H1 (cell line): ENCODE measurements around the gene HES5. TPM values are rescaled to one million over a fixed set of nuclear protein-coding genes. Genes with fewer than 3 reads are reported as not detected.

ENCODE experiments used
- CTCF ChIA-PET: fragments of 300-600 bp; sonication (Branson Sonifier 250); formaldehyde crosslinking; loops from one replicate; lab custom pipeline; 2021; ENCODE audit not compliant: partially characterized antibody; lab: Charles Lee
- POLR2A ChIA-PET: fragments of 300-600 bp; sonication (Branson Sonifier 250); formaldehyde crosslinking; loops from one replicate; lab custom pipeline; 2021; ENCODE audit warnings: inconsistent platforms; ENCODE audit not compliant: partially characterized antibody; lab: Charles Lee
- DNase-seq, 2 experiments: peaks; one replicate each; pipeline versions ENCODE4 v3.0.0 to v3.0.0-alpha.2; 2010 to 2022; ENCODE audit warnings: low spot score in 2 of 2, low read depth in 1 of 2, mixed read lengths in 1 of 2
- FAIRE-seq: peaks from 2 replicates; lab custom pipeline; 2011; peaks lifted over from hg19 to GRCh38; lab: Jason Lieb, UNC
- H2AFZ ChIP-seq: 2 replicates; pipeline ENCODE4 v1.8.1; 2012; ENCODE audit warnings: low read length, inconsistent platforms
- H2AK5ac ChIP-seq: 2 replicates; pipeline ENCODE4 v1.6.1; 2013; ENCODE audit warnings: low read depth, low read length
- H2BK120ac ChIP-seq: replicated peaks from 2 replicates; pipeline ENCODE3; 2013; ENCODE audit warnings: low read depth, low read length, inconsistent platforms
- H2BK12ac ChIP-seq: 2 replicates; pipeline ENCODE4 v1.6.1; 2013; ENCODE audit warnings: low read depth, low read length
- H2BK15ac ChIP-seq: 2 replicates; pipeline ENCODE4 v1.6.1; 2013; ENCODE audit warnings: low read length
- H2BK20ac ChIP-seq: 2 replicates; pipeline ENCODE4 v1.6.1; 2013; ENCODE audit warnings: low read length
- H2BK5ac ChIP-seq: 2 replicates; pipeline ENCODE4 v1.6.1; 2013; ENCODE audit warnings: low read depth, low read length
- H3K14ac ChIP-seq: 2 replicates; pipeline ENCODE4 v1.6.1; 2013; ENCODE audit warnings: inconsistent platforms; ENCODE audit not compliant: insufficient read length
- H3K18ac ChIP-seq: 2 replicates; pipeline ENCODE4 v1.6.1; 2013; ENCODE audit warnings: low read length; ENCODE audit errors: extremely low read depth
- H3K23ac ChIP-seq: 2 replicates; pipeline ENCODE4 v1.6.1; 2013; ENCODE audit warnings: inconsistent platforms; ENCODE audit not compliant: insufficient read length
- H3K23me2 ChIP-seq: 2 replicates; pipeline ENCODE4 v1.6.1; 2013; ENCODE audit warnings: low read depth, low read length
- H3K27ac ChIP-seq: 2 replicates; pipeline ENCODE4 v1.6.1; 2011; ENCODE audit warnings: low read depth, low read length, inconsistent platforms
- H3K27me3 ChIP-seq, 4 experiments: replicated peaks in 1 of 4; 1 replicate in 1 of 4; 2 replicates in 3 of 4; pipeline versions ENCODE4 v1.6.1 to v1.8.1; 2011 to 2013; ENCODE audit warnings: low read length in 3 of 4, mild to moderate bottlenecking in 3 of 4, inconsistent platforms in 2 of 4, mixed read lengths in 2 of 4, moderate library complexity in 1 of 4; ENCODE audit not compliant: control insufficient read depth in 3 of 4, insufficient read depth in 3 of 4; ENCODE audit errors: extremely low read depth in 1 of 4
- H3K36me3 ChIP-seq, 4 experiments: 2 replicates each; pipeline versions ENCODE4 v1.6.1 to v1.8.1; 2011 to 2013; ENCODE audit warnings: mild to moderate bottlenecking in 4 of 4, low read length in 3 of 4, moderate library complexity in 2 of 4, control low read depth in 1 of 4, inconsistent platforms in 1 of 4; ENCODE audit not compliant: insufficient read depth in 4 of 4, control insufficient read depth in 2 of 4
- H3K4ac ChIP-seq: replicated peaks from 2 replicates; pipeline ENCODE3; 2013; ENCODE audit warnings: low read length, low read depth, mixed read lengths, inconsistent platforms; ENCODE audit not compliant: insufficient read length
- H3K4me1 ChIP-seq, 4 experiments: replicated peaks in 1 of 4; 1 replicate in 1 of 4; 2 replicates in 3 of 4; pipeline versions ENCODE4 v1.6.1 to v1.8.1; 2011 to 2013; ENCODE audit warnings: low read length in 3 of 4, inconsistent platforms in 2 of 4, mixed read lengths in 1 of 4; ENCODE audit not compliant: insufficient read depth in 4 of 4, control insufficient read depth in 3 of 4
- H3K4me2 ChIP-seq, 2 experiments: 2 replicates each; pipeline versions ENCODE4 v1.6.1 to v1.8.1; 2011 to 2013; ENCODE audit warnings: low read depth in 2 of 2, low read length in 2 of 2, control low read depth in 1 of 2, inconsistent platforms in 1 of 2, mild to moderate bottlenecking in 1 of 2; ENCODE audit not compliant: insufficient read depth in 1 of 2
- H3K4me3 ChIP-seq, 4 experiments: fragments of 200-600, 300-600 bp in 1 of 4; sonication (generic), shearing (Covaris generic), sonication (Bioruptor Twin) in 1 of 4; 2 replicates each; pipeline versions ENCODE4 v1.5.1 to v1.8.1; 2011 to 2016; ENCODE audit warnings: low read length in 4 of 4, low read depth in 3 of 4, control low read depth in 2 of 4, inconsistent platforms in 2 of 4, mild to moderate bottlenecking in 2 of 4, mixed read lengths in 1 of 4, moderate library complexity in 1 of 4; ENCODE audit not compliant: insufficient read depth in 2 of 4; ENCODE audit errors: extremely low read depth in 1 of 4
- H3K56ac ChIP-seq: replicated peaks from 2 replicates; pipeline ENCODE3; 2013; ENCODE audit warnings: low read depth, mild to moderate bottlenecking, mixed read lengths, low read length, inconsistent platforms; ENCODE audit not compliant: insufficient read length
- H3K79me1 ChIP-seq: 2 replicates; pipeline ENCODE4 v1.6.1; 2013; ENCODE audit warnings: low read depth, low read length, control low read depth
- H3K79me2 ChIP-seq, 2 experiments: 2 replicates each; pipeline versions ENCODE4 v1.6.1 to v1.8.1; 2012 to 2013; ENCODE audit warnings: low read length in 2 of 2, mild to moderate bottlenecking in 2 of 2, inconsistent platforms in 1 of 2; ENCODE audit not compliant: insufficient read depth in 2 of 2, control insufficient read depth in 1 of 2
- H3K9ac ChIP-seq, 4 experiments: replicated peaks in 1 of 4; 1 replicate in 1 of 4; 2 replicates in 3 of 4; pipeline versions ENCODE4 v1.6.1 to v1.8.1; 2011 to 2013; ENCODE audit warnings: low read depth in 3 of 4, low read length in 3 of 4, control low read depth in 2 of 4, mild to moderate bottlenecking in 2 of 4, moderate library complexity in 2 of 4, inconsistent platforms in 1 of 4; ENCODE audit errors: extremely low read depth in 1 of 4
- H3K9me3 ChIP-seq, 2 experiments: 2 replicates each; pipeline versions ENCODE4 v1.6.1 to v1.8.1; 2012 to 2013; ENCODE audit warnings: mild to moderate bottlenecking in 2 of 2, moderate library complexity in 2 of 2, control low read depth in 1 of 2, inconsistent platforms in 1 of 2, low read depth in 1 of 2, low read length in 1 of 2, mixed read lengths in 1 of 2; ENCODE audit not compliant: insufficient read depth in 2 of 2
- H4K20me1 ChIP-seq, 2 experiments: replicated peaks in 1 of 2; 2 replicates each; pipeline versions ENCODE3 to v1.8.1; 2011 to 2013; ENCODE audit warnings: inconsistent platforms in 2 of 2, low read length in 2 of 2, mild to moderate bottlenecking in 1 of 2; ENCODE audit not compliant: insufficient read depth in 2 of 2, control insufficient read depth in 1 of 2
- H4K5ac ChIP-seq: 2 replicates; pipeline ENCODE4 v1.6.1; 2013; ENCODE audit warnings: low read length, low read depth, mixed read lengths, inconsistent platforms; ENCODE audit not compliant: insufficient read length
- H4K8ac ChIP-seq: 2 replicates; pipeline ENCODE4 v1.8.0; 2013; ENCODE audit warnings: mild to moderate bottlenecking, moderate library complexity, low read length, inconsistent platforms; ENCODE audit not compliant: insufficient read depth; ENCODE audit errors: extremely low read depth
- H4K91ac ChIP-seq: replicated peaks from 2 replicates; pipeline ENCODE3; 2013; ENCODE audit warnings: low read length, mixed read lengths, inconsistent platforms; ENCODE audit not compliant: insufficient read length
- SIRT6 ChIP-seq: IDR thresholded peaks from one replicate; pipeline ENCODE4 v1.7.1; 2012; ENCODE audit warnings: low read length, inconsistent platforms
- WGBS, 2 experiments: shearing (Covaris generic) in 1 of 2; methylation state at CpG; one replicate each; pipeline versions ENCODE4 v1.1.6 to v1.1.7; 2013 to 2015; ENCODE audit warnings: low lambda C conversion rate in 2 of 2, mixed read lengths in 2 of 2, inconsistent platforms in 1 of 2, low coverage in 1 of 2, missing lambda C conversion rate in 1 of 2; ENCODE audit not compliant: insufficient replicate concordance in 2 of 2, insufficient coverage in 1 of 2, insufficient read length in 1 of 2; ENCODE audit errors: extremely low coverage in 1 of 2, missing lambda C conversion rate in 1 of 2; 5-methylcytosine and 5-hydroxymethylcytosine counted together
- polyA plus RNA-seq, 7 experiments: library from polyadenylated mRNA; depleted of rRNA in 3 of 7; stranded (reverse) in 5 of 7; unstranded in 2 of 7; fragments of >200 nt in 5 of 7; fragments of 200-250 nt in 2 of 7; gene quantifications; 1 replicate in 5 of 7; 2 replicates in 1 of 7; 4 replicates in 1 of 7; pipeline versions ENCODE4 v1.2.1 to v1.2.3, GENCODE V29; 2011 to 2013; ENCODE audit warnings: missing spikeins in 2 of 7, mixed read lengths in 2 of 7
- total RNA-seq: library from RNA; stranded (reverse); fragmentation: NEBNext Ultra II Directional; extraction: Animal tissue kit (Norgen Biotek cat#: 25700); gene quantifications from 2 replicates; pipeline ENCODE4 v1.2.1, GENCODE V29; 2021

The HES5 gene
- total and polyA plus RNA-seq, 2 of the 8 experiments (the other 6 are each of a cell fraction or from before 2014, with no cell fraction given), result 0.22 TPM; not detected in 1

- no peak for FAIRE-seq
- no peak overlapping the region for H2BK15ac ChIP-seq
- H4K8ac ChIP-seq, result no peak overlapping the region
- H2AK5ac ChIP-seq, result no peak overlapping the region
- H3K9me3 ChIP-seq, result no peaks in the 10 kb centered on the region
- H3K4ac ChIP-seq, result no peak overlapping the region
- H3K23me2 ChIP-seq, result no peaks in the 10 kb centered on the region
- peaks cover 8 to 36% of the 10 kb centered on the region in 2 experiments; a peak in 3 of 4 replicates for H3K79me2 ChIP-seq
- peaks cover 18 to 47% (median 35%) of the 10 kb centered on the region in 4 experiments; a peak in 7 of 8 replicates for H3K36me3 ChIP-seq
- H3K4me2 ChIP-seq, result no peak overlapping the region
- H3K14ac ChIP-seq, result no peak overlapping the region
- peaks cover 27% of the 10 kb centered on the region for H3K79me1 ChIP-seq
- H2BK5ac ChIP-seq, result no peak overlapping the region
- ChIA-PET CTCF (interaction anchor here (0.6 to 4.6 kb wide), 7 partner anchors 13 to 905 kb away, joined by 3 to 16 read pairs (median 5); no protein-coding TSS in a partner anchor), POLR2A (interaction anchor here (1.0 to 1.2 kb wide), 3 partner anchors 10 to 19 kb away, joined by 3 to 8 read pairs (median 3); no protein-coding TSS in a partner anchor)
- no peak overlapping the region for H2AFZ ChIP-seq
- TF ChIP-seq SIRT6, result no peak
- H3K18ac ChIP-seq, result no peak overlapping the region
- no peak overlapping the region for H4K5ac ChIP-seq
- no peak overlapping the region for H3K23ac ChIP-seq
- H3K27ac ChIP-seq, result no peak overlapping the region
- peaks cover 32 to 45% of the 10 kb centered on the region in 2 experiments for H4K20me1 ChIP-seq
- H3K27me3 ChIP-seq, result no peaks in the 10 kb centered on the region; a peak in 1 of 7 replicates
- H3K9ac ChIP-seq, result no peak overlapping the region
- H2BK20ac ChIP-seq, result no peak overlapping the region
- no peak overlapping the region for H2BK12ac ChIP-seq
- no peak overlapping the region for H3K4me3 ChIP-seq
- no peak for DNase-seq
- H4K91ac ChIP-seq, result no peak overlapping the region
- no peak overlapping the region for H2BK120ac ChIP-seq
- 92% methylated on average over 18 of the region's 20 CpGs; no CpG with 5 or more reads in 1 of the 2 experiments for WGBS, 2 experiments
- H3K56ac ChIP-seq, result no peak overlapping the region
- H3K4me1 ChIP-seq, result peaks cover 0 to 11% (median 5%) of the 10 kb centered on the region in 4 experiments; a peak in 5 of 7 replicates
Measured at GRCh38 chr1:2520206-2520605, 9.9 kb downstream of the HES5 start.
